Activated T-cell treated with anti-CD3 and anti-CD28 coated beads, Interleukin-2, amount 50 U/mL, for 4 hours (primary cell): ENCODE results near the gene DOCK2. TPM values are rescaled to one million over a fixed set of nuclear protein-coding genes. Genes with fewer than 3 reads are reported as not detected.
A peak's percentile ranks its signal among the peaks of the same experiment; 100 is the strongest.

Source experiments
- ATAC-seq, 2 donors: fragments of 200-7000 bp; cut with Tn5 transposase; one replicate each; pipeline ENCODE4 v1.10.0; 2021
- DNase-seq: peaks from one replicate; pipeline ENCODE4 v3.0.0-alpha.2; 2020
- H3K27me3 Mint-ChIP-seq: one replicate; pipeline ENCODE4 v1.8.0; 2021; ENCODE audit warnings: low read depth, mixed read lengths
- H3K36me3 Mint-ChIP-seq: one replicate; pipeline ENCODE4 v1.8.0; 2022; ENCODE audit warnings: mixed read lengths; ENCODE audit not compliant: insufficient read depth
- H3K4me1 Mint-ChIP-seq: one replicate; pipeline ENCODE4 v1.8.0; 2021; ENCODE audit warnings: low read depth, mixed read lengths
- H3K4me3 Mint-ChIP-seq: one replicate; pipeline ENCODE4 v1.8.0; 2021; ENCODE audit warnings: mild to moderate bottlenecking, moderate library complexity, mixed read lengths
- H3K9me3 Mint-ChIP-seq: one replicate; pipeline ENCODE4 v1.8.0; 2021; ENCODE audit warnings: mixed read lengths
- total RNA-seq, 3 donors: library from RNA; stranded (reverse); gene quantifications; one replicate each; pipeline ENCODE4 v1.2.1, GENCODE V29; 2021

Gene DOCK2
- total RNA-seq, 3 donors from 2014 or later, result 128 to 134 (median 132) TPM

- H3K4me3 Mint-ChIP-seq, result no peak overlapping the region
- no peak for ATAC-seq
- peaks cover 3% of the 10 kb centered on the region for H3K4me1 Mint-ChIP-seq
- no peaks in the 10 kb centered on the region for H3K36me3 Mint-ChIP-seq
- peaks cover 7% of the 10 kb centered on the region for H3K27me3 Mint-ChIP-seq
- DNase-seq, result no peak
- peaks cover 4% of the 10 kb centered on the region for H3K9me3 Mint-ChIP-seq
Measured at GRCh38 chr5:169628892-169629291, 8.2 kb upstream of the DOCK2 start.

- ATAC-seq (no peak), DNase-seq (no peak)
- H3K36me3 Mint-ChIP-seq, result no peaks in the 10 kb centered on the region
Measured at GRCh38 chr5:169629847-169630548, 7.1 kb upstream of the DOCK2 start.

GRCh38 chr5:169631360-169631759 is 5.7 kb upstream of the DOCK2 start:
- H3K27me3 Mint-ChIP-seq, result peaks cover 4% of the 10 kb centered on the region
- H3K9me3 Mint-ChIP-seq, result peaks cover 5% of the 10 kb centered on the region
- H3K4me1 Mint-ChIP-seq, result peaks cover 2% of the 10 kb centered on the region
- no peak for DNase-seq
- H3K4me3 Mint-ChIP-seq, result no peak overlapping the region
- no peak for ATAC-seq
- no peaks in the 10 kb centered on the region for H3K36me3 Mint-ChIP-seq

More at GRCh38 chr5:169629847-169630548, 7.1 kb upstream of the DOCK2 start:
- peaks cover 6% of the 10 kb centered on the region for H3K27me3 Mint-ChIP-seq
- H3K9me3 Mint-ChIP-seq, result peaks cover 8% of the 10 kb centered on the region
- no peak overlapping the region for H3K4me3 Mint-ChIP-seq
- no peaks in the 10 kb centered on the region for H3K4me1 Mint-ChIP-seq

GRCh38 chr5:169632946-169633345 is 4.1 kb upstream of the DOCK2 start:
- Mint-ChIP-seq H3K9me3 (peaks cover 5% of the 10 kb centered on the region), H3K36me3 (peaks cover under 1% of the 10 kb centered on the region), H3K27me3 (peaks cover 4% of the 10 kb centered on the region), H3K4me3 (no peak overlapping the region), H3K4me1 (peaks cover 9% of the 10 kb centered on the region)
- ATAC-seq, result no peak
- DNase-seq, result no peak

GRCh38 chr5:169634606-169635005 is 2.5 kb upstream of the DOCK2 start:
- H3K36me3 Mint-ChIP-seq, result peaks cover 17% of the 10 kb centered on the region
- H3K4me1 Mint-ChIP-seq, result peaks cover 25% of the 10 kb centered on the region
- ATAC-seq (no peak), DNase-seq (no peak)
- H3K4me3 Mint-ChIP-seq, result no peak overlapping the region
- H3K27me3 Mint-ChIP-seq, result peaks cover 4% of the 10 kb centered on the region
- H3K9me3 Mint-ChIP-seq, result peaks cover 5% of the 10 kb centered on the region

- ATAC-seq (no peak), DNase-seq (no peak)
- H3K36me3 Mint-ChIP-seq, result peaks cover 22% of the 10 kb centered on the region
- no peaks in the 10 kb centered on the region for H3K27me3 Mint-ChIP-seq
- H3K4me1 Mint-ChIP-seq, result peaks cover 37% of the 10 kb centered on the region
- H3K4me3 Mint-ChIP-seq, result peak overlapping the region; percentile 95
- H3K9me3 Mint-ChIP-seq, result peaks cover 5% of the 10 kb centered on the region
Measured at GRCh38 chr5:169635936-169636335, 1.1 kb upstream of the DOCK2 start.

- DNase-seq (no peak), ATAC-seq (no peak)
- Mint-ChIP-seq H3K9me3 (peaks cover 5% of the 10 kb centered on the region), H3K4me1 (peaks cover 43% of the 10 kb centered on the region), H3K27me3 (no peaks in the 10 kb centered on the region), H3K36me3 (peaks cover 22% of the 10 kb centered on the region), H3K4me3 (peak overlapping the region; percentile 95)
Measured at GRCh38 chr5:169636477-169637084, 494 bp upstream of the DOCK2 start.

- Mint-ChIP-seq H3K4me3 (peak overlapping the region; percentile 95), H3K9me3 (peaks cover 5% of the 10 kb centered on the region), H3K4me1 (peaks cover 52% of the 10 kb centered on the region), H3K27me3 (no peaks in the 10 kb centered on the region), H3K36me3 (peaks cover 23% of the 10 kb centered on the region)
- ATAC-seq (peak; percentile 82 to 83), DNase-seq (peak; percentile 62)
Measured at GRCh38 chr5:169637549-169638121, 560 bp downstream of the DOCK2 start.

GRCh38 chr5:169641253-169641652 is 4.2 kb downstream of the DOCK2 start:
- no peaks in the 10 kb centered on the region for H3K27me3 Mint-ChIP-seq
- H3K36me3 Mint-ChIP-seq, result peaks cover 35% of the 10 kb centered on the region
- H3K9me3 Mint-ChIP-seq, result no peaks in the 10 kb centered on the region
- H3K4me1 Mint-ChIP-seq, result peaks cover 79% of the 10 kb centered on the region
- H3K4me3 Mint-ChIP-seq, result no peak overlapping the region
- DNase-seq (no peak), ATAC-seq (no peak)

- Mint-ChIP-seq H3K9me3 (no peaks in the 10 kb centered on the region), H3K27me3 (no peaks in the 10 kb centered on the region), H3K4me3 (no peak overlapping the region), H3K4me1 (peaks cover 89% of the 10 kb centered on the region), H3K36me3 (peaks cover 31% of the 10 kb centered on the region)
- ATAC-seq (no peak), DNase-seq (no peak)
Measured at GRCh38 chr5:169646856-169647255, 9.8 kb downstream of the DOCK2 start.

GRCh38 chr5:169647566-169647965 is 10.5 kb downstream of the DOCK2 start:
- H3K4me1 Mint-ChIP-seq, result peaks cover 91% of the 10 kb centered on the region
- no peak overlapping the region for H3K4me3 Mint-ChIP-seq
- ATAC-seq (no peak), DNase-seq (no peak)
- peaks cover 29% of the 10 kb centered on the region for H3K36me3 Mint-ChIP-seq
- H3K27me3 Mint-ChIP-seq, result no peaks in the 10 kb centered on the region
- H3K9me3 Mint-ChIP-seq, result no peaks in the 10 kb centered on the region

- no peak for ATAC-seq
- no peak for DNase-seq
- Mint-ChIP-seq H3K4me1 (peaks cover 92% of the 10 kb centered on the region), H3K27me3 (no peaks in the 10 kb centered on the region), H3K36me3 (peaks cover 28% of the 10 kb centered on the region), H3K9me3 (no peaks in the 10 kb centered on the region), H3K4me3 (no peak overlapping the region)
Measured at GRCh38 chr5:169648725-169649310, 11.7 kb downstream of the DOCK2 start.

- Mint-ChIP-seq H3K4me3 (peak overlapping the region; percentile 29), H3K27me3 (no peaks in the 10 kb centered on the region), H3K9me3 (no peaks in the 10 kb centered on the region), H3K4me1 (peaks cover 94% of the 10 kb centered on the region), H3K36me3 (peaks cover 29% of the 10 kb centered on the region)
- ATAC-seq (peak; percentile 67 to 75), DNase-seq (no peak)
Measured at GRCh38 chr5:169649486-169649885, 12.4 kb downstream of the DOCK2 start.

GRCh38 chr5:169650701-169651331 is 13.7 kb downstream of the DOCK2 start:
- Mint-ChIP-seq H3K4me1 (peaks cover 96% of the 10 kb centered on the region), H3K36me3 (peaks cover 36% of the 10 kb centered on the region), H3K9me3 (no peaks in the 10 kb centered on the region)

More at GRCh38 chr5:169650701-169651331, 13.7 kb downstream of the DOCK2 start:
- Mint-ChIP-seq H3K4me3 (peak overlapping the region; percentile 55), H3K27me3 (no peaks in the 10 kb centered on the region)
- ATAC-seq, result peak; percentile 68 to 69
- DNase-seq, result no peak
